BJ (cell line): ENCODE data around the gene EFNA2. TPM values are rescaled to one million over a fixed set of nuclear protein-coding genes. Genes with fewer than 3 reads are reported as not detected.
A peak's percentile ranks its signal among the peaks of the same experiment; 100 is the strongest.

Source experiments
- CTCF ChIA-PET: fragments of 350-600 bp; formaldehyde crosslinking; extraction: SDS; loops from one replicate; lab custom pipeline; 2021; ENCODE audit warnings: antibody characterized with exemption, inconsistent platforms; lab: Yijun Ruan, JAX
- POLR2A ChIA-PET: fragments of 300-600 bp; sonication (Branson Sonifier 250); formaldehyde crosslinking; extraction: SDS; loops from one replicate; lab custom pipeline; 2021; ENCODE audit warnings: antibody characterized with exemption; lab: Charles Lee
- DNase-seq: peaks from one replicate; pipeline ENCODE4 v3.0.0-alpha.2; 2011; ENCODE audit warnings: low read depth
- H3K27me3 ChIP-seq: 2 replicates; pipeline ENCODE4 v1.6.0; 2011; ENCODE audit warnings: low read length; ENCODE audit not compliant: control insufficient read depth, insufficient read depth
- H3K36me3 ChIP-seq: 2 replicates; pipeline ENCODE4 v1.5.1; 2011; ENCODE audit warnings: low read length; ENCODE audit not compliant: control insufficient read depth, insufficient read depth
- H3K4me3 ChIP-seq: 2 replicates; pipeline ENCODE4 v1.5.1; 2011; ENCODE audit warnings: low read depth, mild to moderate bottlenecking, control low read depth, low read length
- polyA plus RNA-seq: library from polyadenylated mRNA; depleted of rRNA; stranded (reverse); fragments of >200 nt; gene quantifications from 2 replicates; pipeline ENCODE4 v1.2.3, GENCODE V29; 2011
- TF ChIP-seq, protein P1 (sequence below): IDR thresholded peaks from 2 replicates; pipeline ENCODE4 v1.5.1; 2011; ENCODE audit warnings: low read depth, mild to moderate bottlenecking, control low read depth, inconsistent platforms, low read length, moderate library complexity; ENCODE audit not compliant: insufficient read depth

The EFNA2 gene
- polyA plus RNA-seq, 1 experiment = not detected

DNA sequence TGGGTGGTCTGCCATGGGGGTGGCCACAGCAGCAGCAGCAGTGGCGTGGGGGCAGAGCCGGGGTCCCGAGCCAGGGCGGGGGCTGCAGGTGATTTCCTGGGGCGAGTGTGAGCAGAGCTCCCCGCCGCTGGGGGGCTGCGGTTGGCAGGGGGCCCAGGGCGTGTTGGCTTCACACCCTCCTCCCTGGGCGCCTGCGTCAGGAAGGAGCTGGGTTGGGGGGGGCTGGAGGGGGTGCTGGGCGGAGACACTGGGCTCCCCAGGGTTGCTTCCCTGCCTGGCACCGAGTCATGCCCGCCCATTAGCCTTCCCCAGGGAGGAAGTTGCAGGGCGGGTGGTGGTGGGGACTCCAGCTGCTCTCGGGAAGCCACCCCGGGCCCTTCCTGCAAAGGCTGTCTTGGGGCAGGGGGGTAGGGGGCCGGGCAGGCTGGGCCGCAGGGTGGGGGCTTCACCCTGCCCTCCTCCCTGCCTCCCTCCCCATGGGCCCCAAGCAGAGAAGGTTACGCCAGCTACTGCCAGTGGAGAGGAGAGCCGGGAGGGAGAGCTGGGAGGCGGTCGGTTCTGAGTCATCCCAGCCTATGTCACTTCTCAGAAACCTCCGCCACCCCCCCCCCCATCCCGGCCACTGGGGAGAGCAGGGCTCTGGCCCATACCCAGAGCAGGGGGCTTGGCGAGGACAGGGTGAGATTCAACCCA is 32.7 kb upstream of the EFNA2 start:
- peak; percentile 87 for DNase-seq
- TF ChIP-seq, protein P1, sequence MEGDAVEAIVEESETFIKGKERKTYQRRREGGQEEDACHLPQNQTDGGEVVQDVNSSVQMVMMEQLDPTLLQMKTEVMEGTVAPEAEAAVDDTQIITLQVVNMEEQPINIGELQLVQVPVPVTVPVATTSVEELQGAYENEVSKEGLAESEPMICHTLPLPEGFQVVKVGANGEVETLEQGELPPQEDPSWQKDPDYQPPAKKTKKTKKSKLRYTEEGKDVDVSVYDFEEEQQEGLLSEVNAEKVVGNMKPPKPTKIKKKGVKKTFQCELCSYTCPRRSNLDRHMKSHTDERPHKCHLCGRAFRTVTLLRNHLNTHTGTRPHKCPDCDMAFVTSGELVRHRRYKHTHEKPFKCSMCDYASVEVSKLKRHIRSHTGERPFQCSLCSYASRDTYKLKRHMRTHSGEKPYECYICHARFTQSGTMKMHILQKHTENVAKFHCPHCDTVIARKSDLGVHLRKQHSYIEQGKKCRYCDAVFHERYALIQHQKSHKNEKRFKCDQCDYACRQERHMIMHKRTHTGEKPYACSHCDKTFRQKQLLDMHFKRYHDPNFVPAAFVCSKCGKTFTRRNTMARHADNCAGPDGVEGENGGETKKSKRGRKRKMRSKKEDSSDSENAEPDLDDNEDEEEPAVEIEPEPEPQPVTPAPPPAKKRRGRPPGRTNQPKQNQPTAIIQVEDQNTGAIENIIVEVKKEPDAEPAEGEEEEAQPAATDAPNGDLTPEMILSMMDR = peak; percentile 31; the same call in 1 of the 2 replicates
- Histone ChIP-seq H3K27me3 (no peaks in the 10 kb centered on the region), H3K36me3 (peaks cover 51% of the 10 kb centered on the region), H3K4me3 (peak overlapping the region; percentile 73)
- CTCF ChIA-PET = interaction anchor here (1.5 to 6.2 kb wide), 6 partner anchors 9 to 22 kb away, joined by 3 to 104 read pairs (median 8); partner anchors contain the start of genes CIRBP and FAM174C
- POLR2A ChIA-PET = interaction anchor here (0.5 to 2.3 kb wide), 7 partner anchors 9 to 225 kb away, joined by 3 to 44 read pairs (median 4); partner anchors contain the start of genes CIRBP and GPX4

GRCh38 chr19:1253514-1254080 is 32.1 kb upstream of the EFNA2 start:
- H3K36me3 ChIP-seq = peaks cover 56% of the 10 kb centered on the region
- TF ChIP-seq, protein P1 = no peak
- DNase-seq = no peak
- peak overlapping the region; percentile 73 for H3K4me3 ChIP-seq
- ChIA-PET POLR2A (interaction anchor here (0.5 to 2.3 kb wide), 6 partner anchors 10 to 225 kb away, joined by 3 to 44 read pairs (median 6); partner anchors contain the start of genes CIRBP and GPX4), CTCF (interaction anchor here (1.5 to 6.2 kb wide), 6 partner anchors 8 to 22 kb away, joined by 3 to 104 read pairs (median 8); partner anchors contain the start of genes CIRBP and FAM174C)
- H3K27me3 ChIP-seq = no peaks in the 10 kb centered on the region

- CTCF ChIA-PET = interaction anchor here (1.5 to 6.2 kb wide), 5 partner anchors 8 to 21 kb away, joined by 3 to 104 read pairs (median 11); partner anchors contain the start of genes CIRBP and FAM174C
- Histone ChIP-seq H3K27me3 (no peaks in the 10 kb centered on the region), H3K36me3 (peaks cover 56% of the 10 kb centered on the region), H3K4me3 (peak overlapping the region; percentile 73)
- no peak for DNase-seq
- POLR2A ChIA-PET = interaction anchor here (1.7 to 2.3 kb wide), 2 partner anchors 12 to 15 kb away, joined by 12 to 44 read pairs; partner anchors contain the start of gene CIRBP
- TF ChIP-seq, protein P1 = no peak
These were observed 31.6 kb upstream of the EFNA2 start for GRCh38 chr19:1254081-1254527.

GRCh38 chr19:1254530-1255185 is 31.0 kb upstream of the EFNA2 start:
- no peaks in the 10 kb centered on the region for H3K27me3 ChIP-seq
- ChIA-PET POLR2A (interaction anchor here (2.3 kb wide), 1 partner anchor 15 kb away, joined by 44 read pairs; the partner anchor contains the start of gene CIRBP), CTCF (interaction anchor here (1.5 to 6.2 kb wide), 4 partner anchors 10 to 21 kb away, joined by 3 to 104 read pairs (median 24); partner anchors contain the start of genes CIRBP and FAM174C)
- DNase-seq = no peak
- TF ChIP-seq, protein P1 = no peak
- H3K36me3 ChIP-seq = peaks cover 57% of the 10 kb centered on the region
- H3K4me3 ChIP-seq = no peak overlapping the region
